MV-4-11 (cell line): ENCODE data around the gene ZNF70.
A peak's percentile ranks its signal among the peaks of the same experiment; 100 is the strongest.

Experiments used
- DNase-seq: peaks from one replicate; lab custom pipeline; 2025; lab: John Stamatoyannopoulos, UW

ZNF70 gene

DNA sequence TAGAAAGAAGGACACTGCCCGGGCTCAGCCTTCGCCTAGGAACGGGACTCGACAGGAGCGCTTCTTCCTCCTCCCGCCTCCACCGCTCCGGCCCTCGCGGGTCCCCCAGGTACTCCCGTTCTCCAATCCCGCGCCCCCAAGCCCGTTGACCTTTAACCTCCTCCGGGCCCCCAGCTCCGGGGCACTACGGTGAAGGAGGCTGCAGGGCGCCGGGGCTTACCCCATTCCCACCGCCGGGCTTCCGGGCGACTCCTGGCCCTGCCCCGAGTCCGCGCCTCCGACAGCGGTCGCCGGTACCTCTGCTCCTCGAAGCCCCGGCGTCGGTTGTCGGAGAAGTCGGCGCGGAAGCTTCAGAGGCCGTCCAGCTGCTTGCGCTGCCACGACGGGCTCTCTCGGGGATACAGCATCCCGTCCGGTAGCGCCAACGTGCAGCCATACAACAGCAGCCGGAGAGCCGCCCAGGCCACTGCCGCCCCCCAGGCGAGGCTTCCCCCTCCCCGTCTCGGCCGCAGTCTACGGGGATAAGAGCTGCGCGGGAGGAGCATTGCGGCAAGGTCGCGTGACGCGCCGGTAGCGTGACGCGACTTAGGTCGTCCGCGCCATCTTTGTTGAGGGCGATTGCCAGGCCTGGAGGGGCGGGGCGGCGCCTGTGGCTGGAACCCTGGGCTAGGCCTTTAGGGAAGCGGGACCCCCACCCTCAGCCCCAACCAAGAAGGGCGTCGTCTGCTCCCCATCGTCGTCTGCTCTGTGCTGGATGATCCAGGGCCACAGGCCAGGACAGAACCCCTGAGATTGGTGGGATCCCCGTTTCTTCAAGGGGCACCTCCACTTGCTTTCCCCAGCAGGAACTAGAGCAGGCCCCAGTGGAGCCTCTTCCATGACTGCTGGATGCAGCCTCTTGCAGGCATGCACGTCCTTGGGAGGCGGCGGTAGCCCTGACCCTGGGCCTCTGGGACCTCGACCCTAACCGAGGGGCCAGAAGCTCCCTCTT lies 33.8 kb downstream of the ZNF70 start:
- peak; percentile 76 for DNase-seq

DNA sequence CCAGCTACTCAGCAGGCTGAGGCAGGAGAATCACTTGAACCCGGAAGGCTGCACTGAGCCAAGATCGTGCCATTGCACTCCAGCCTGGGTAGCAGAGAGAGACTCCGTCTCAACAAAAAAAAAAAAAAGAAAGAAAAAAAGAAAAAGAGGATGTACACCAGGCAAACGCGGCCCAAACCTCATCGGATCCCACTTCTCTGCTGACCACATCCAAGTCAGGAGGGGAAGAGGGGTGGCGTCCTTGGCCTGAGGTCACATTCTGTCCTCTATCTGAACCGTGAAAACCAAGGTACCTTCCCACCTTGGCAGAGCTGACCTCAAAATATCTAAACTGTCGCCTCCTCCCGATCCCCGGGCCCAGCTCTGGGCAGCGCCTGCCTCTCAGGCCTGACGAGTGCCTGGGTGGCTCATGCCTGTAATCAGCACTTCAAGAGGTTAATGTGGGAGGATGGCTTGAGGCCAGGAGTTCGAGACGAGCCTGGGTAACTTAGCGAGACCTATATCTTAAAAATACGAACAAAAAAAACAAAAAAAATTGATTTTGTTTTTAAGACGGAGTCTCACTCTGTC lies 35.0 kb downstream of the ZNF70 start:
- peak; percentile 67 for DNase-seq

DNA sequence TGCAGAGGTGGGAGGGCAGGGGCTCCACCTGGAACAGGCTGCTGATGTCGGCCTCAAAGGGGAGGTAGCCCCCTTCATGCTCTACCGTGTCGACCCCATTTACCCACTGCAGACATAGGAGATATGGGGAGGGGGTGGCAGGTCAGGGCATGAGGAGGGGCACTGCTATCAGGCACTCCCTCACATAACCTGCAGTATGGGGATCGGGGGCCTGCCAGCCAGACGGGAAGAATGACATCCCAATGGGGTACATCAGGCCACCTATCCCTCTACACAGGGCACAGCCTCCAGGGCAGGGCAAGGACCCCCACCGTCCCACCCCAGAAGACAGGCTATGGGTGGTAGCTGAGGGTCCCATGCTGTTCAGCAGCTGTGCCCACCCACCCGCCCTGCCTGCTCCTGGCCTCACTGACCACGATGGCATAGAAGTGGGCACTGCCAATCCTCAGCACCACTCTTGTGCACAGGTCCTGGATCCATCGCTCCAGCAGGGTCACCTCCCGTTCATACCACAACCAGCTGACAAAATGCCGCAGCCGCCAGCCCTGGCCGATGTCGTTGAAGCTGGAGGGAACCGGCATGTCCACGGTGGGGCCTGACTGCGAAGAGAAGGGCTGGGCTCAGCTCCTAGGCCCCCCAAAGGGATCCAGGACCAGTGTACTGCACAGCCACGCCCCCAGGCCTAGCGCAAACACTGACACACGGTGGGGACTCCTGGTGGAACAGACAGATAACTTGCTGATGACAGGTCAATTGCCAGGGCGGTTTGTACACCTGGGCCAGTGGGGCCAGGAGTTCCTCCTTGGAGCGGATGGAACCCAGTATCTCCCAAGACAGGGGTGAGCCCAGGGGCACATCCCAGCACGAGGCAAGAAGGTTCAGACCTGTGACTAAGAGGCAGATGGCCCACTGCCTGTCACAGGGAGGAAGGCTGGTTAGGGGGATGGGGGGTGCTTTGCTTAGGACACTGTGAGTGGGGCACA lies 36.0 kb downstream of the ZNF70 start:
- no peak for DNase-seq

- DNase-seq = no peak
Measured at GRCh38 chr22:23713696-23714595, 37.0 kb downstream of the ZNF70 start.

DNA sequence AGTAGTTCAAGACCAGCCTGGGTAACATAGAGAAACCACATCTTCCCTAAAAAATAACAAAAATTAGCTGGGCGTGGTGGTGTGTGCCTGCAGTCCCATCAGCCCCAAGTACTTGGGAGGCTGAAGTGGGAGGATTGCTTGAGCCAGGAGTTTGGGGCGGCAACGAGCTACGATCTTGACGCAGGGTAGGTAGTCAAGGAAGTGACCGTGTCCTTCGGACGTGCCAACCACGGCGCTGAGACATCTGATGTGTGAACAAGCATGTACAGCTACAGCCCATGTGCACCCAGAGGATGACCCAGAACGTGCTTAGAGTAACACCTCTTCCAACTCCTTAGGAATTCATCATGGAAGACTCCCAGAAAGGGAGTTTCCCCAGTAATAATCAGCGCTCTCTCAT lies 38.7 kb downstream of the ZNF70 start:
- peak; percentile 47 for DNase-seq

GRCh38 chr22:23709107-23709506 lies 41.8 kb downstream of the ZNF70 start:
- DNase-seq = no peak

DNA sequence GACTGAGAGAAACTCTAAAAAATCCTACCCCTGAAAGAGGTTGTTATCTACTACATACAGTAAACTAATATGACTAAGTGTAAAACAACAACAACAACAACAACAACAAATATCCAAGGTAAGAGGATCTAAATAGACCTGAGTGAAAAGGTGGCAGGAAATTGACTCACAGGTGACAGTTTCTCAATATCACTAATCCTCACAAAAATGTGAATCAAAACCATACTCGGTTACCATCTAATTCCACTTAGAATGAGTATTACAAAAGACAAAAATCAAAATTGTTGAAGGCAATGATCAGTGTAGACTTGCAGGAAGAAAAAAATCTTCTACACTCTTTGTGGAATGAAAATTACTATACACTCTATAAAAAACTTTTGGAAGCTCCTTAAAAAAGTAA lies 42.6 kb downstream of the ZNF70 start:
- no peak for DNase-seq

GRCh38 chr22:23705358-23705757 lies 45.6 kb downstream of the ZNF70 start:
- no peak for DNase-seq

DNA sequence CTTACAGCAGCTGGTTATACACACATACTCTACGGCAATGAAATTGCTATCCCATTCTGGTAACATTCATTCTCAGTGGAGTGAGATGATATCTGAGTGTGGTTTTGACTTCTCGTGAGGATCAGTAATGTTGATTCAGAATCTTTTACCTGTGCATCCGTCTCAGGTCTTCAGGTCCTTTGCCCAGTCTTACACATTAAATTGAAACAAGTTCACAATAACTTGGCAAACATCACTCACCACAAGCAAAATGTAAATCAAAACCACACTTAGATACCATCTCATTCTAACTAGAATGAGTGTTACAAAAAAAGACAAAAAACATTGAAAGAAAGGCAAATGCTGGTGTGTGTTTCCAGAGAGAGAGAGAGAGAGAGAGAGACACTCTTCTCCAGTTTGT lies 46.1 kb downstream of the ZNF70 start:
- DNase-seq = no peak

- DNase-seq = no peak
Measured at GRCh38 chr22:23704062-23704461, 46.9 kb downstream of the ZNF70 start.

DNA sequence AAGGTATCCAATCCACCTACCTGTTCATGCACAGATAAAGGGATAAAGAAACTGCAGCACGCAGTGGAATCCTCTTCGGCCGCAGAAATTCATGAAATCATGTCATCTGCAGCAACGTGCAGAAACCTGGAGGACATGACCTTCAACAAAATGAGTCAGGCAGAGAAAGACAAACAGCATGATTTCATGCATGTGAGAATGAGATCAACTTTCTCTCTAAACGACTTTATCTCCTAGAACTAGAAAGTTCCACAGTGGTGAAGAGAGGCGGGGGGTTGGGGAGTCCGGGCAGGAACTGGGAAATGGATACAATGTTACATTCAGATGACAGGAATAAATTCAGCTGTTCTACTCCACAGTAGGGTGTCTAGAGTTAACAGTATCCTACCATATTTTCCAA lies 50.2 kb downstream of the ZNF70 start:
- DNase-seq = no peak

DNA sequence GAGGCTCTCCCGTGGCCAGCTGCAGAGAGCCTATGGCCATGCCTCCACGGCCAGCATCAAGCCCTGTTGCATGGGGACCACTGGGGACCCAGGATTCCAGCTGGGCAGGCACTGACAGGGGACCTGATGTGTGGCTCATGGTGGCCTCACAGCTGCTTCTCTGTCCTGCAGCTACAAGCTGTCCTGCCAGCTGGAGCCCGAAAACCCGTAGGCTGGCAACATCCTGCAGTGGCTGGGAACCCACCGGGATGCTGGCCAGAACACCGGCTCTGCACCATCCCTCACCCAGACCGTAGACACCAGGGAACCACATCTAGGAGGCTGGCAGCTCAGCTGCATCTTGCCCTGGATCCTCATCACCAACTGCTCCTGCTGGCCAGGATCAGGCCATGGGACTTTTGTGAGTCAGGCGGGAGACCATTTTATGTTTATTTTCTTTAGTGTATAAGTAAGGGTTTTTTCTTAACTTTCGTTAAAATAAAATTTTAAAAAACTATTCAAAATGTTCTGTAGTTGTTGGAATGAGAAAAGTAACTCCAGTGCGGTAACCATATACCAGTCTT lies 52.2 kb downstream of the ZNF70 start:
- no peak for DNase-seq

- peak; percentile 21 for DNase-seq
Measured at GRCh38 chr22:23698094-23698493, 52.8 kb downstream of the ZNF70 start.

DNA sequence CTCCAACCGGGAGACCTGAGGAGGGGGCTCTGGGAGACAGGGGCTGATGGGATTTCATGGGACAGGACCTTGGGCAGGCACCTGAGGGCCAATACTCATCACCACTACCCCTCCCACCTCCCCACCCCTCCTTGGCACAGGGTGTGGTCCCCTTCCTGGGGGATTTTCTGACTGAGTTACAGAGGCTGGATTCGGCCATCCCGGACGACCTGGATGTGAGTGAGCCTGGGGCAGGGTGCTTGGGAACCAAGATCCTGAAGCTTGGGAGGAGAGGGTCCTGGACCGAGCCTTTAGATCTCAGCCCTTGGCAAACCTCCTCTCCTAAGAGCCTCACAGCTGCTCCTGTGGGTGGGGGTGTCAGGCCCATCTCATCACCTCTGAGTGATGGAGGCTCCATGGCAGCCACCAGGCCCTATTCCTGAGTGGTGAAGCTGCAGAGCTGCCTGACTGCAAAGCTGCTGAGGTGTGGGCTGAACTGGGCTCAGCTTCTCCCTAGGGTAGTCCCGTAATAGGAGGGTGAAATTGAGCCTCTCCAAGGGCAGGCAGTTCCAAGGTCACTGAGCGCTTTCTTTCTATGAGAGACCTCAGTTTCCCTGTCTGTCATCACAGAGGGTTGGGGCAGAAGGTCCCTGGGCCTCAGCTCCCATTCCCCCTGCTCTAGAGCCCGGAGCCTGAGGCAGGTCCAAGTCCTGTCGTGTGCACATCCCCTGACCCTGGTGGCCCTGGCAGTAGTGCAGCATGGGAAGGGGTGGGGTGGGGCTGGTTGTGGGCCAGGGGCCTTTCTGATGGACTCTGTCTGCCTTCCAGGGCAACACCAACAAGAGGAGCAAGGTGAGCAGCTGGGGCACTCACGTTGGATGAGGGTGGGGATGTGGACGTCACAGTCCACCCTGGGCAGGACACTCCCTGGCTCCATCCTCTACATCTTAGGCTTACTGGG lies 53.6 kb downstream of the ZNF70 start:
- DNase-seq = no peak

- peak; percentile 88 for DNase-seq
Measured at GRCh38 chr22:23696326-23696851, 54.5 kb downstream of the ZNF70 start.

DNA sequence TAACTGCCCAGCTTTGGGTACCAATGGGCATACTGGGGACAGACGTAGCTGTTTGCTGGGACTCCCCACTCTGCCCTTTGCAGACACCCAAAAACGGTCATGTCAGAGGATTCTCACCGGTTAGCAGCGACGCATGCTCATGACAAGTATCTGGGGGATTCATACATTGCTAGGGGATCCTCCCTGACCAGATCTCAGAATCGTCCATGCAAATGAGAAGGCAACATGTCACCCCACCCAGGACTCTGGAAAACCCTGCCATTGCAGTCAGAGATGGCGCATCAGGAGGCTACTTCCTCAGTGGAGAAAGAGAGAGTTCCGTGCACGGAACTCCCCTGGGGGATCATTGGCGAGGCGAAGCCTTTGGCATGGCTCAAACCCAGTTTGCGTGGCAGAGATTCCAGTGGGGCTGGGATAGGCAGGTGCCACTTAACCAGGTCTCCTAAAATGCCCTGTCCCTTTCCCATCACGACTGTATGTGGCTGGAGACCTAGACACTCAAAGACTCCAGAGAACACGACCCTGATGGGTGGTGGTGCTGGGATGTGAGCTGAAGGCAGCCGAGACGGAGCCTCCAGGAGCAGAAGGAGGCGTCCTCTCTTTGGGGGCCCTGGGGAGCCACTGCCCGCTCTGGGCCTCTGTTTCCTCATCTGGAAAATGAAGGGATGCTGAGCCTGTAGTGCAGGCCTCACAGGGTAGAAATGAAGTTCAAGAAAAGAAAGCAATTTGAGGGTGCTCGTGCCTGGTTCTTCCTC lies 55.2 kb downstream of the ZNF70 start:
- DNase-seq = no peak

- DNase-seq = no peak
Measured at GRCh38 chr22:23695141-23695540, 55.8 kb downstream of the ZNF70 start.

DNA sequence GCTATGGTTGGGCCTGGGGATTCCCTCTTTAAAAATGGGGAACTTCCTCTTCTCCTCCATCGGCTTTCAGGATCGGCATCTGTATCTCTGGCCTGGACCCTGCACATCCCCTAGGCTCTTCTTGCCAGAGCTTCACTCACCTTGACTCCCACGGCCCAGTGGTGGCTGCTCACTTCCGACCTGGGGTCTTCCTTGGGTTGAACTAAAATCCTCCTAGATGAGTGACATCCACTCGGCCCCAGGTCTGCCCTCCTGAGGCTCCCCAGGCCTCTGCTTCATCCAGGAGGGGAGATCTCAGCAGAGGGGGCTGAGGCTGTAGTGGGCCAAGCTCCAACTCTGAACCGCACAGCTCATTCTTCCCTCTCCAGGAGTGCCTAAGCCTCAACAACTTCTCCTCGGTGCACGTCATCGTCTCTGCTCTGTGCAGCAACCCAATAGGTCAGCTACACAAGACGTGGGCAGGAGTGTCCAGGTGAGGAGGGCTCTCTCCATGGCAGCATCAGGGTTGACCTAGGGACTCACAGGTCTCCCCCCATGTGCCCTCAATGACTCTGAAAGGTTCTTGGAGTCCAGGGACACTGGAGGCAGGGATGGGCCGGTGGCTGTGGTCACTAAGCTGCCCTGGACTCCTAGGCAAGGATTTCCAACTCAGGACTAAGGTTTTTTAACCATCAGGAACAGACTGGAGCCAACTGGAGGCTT lies 56.8 kb downstream of the ZNF70 start:
- DNase-seq = no peak
